Lung (tissue), 12 donors: ENCODE results near the gene SYT3. TPM values are rescaled to one million over a fixed set of nuclear protein-coding genes. Genes with fewer than 3 reads are reported as not detected.

Experiments used
- ATAC-seq: fragments of 200-7000 bp; cut with Tn5 transposase; one replicate; pipeline ENCODE4 v1.9.1; 2020; ENCODE audit warnings: moderate number of reproducible peaks; ENCODE audit not compliant: insufficient read depth, low FRiP score
- DNase-seq, 3 donors: peaks; one replicate each; pipeline ENCODE4 v3.0.0-alpha.2; 2013 to 2017
- H3K27ac ChIP-seq, 2 donors: one replicate each; pipeline ENCODE4 v1.5.1; 2013; ENCODE audit warnings: mild to moderate bottlenecking in 2 of 2, moderate library complexity in 2 of 2, control low read depth in 1 of 2, inconsistent platforms in 1 of 2, low read depth in 1 of 2, low read length in 1 of 2
- H3K27me3 ChIP-seq, 3 donors: one replicate each; pipeline ENCODE4 v1.5.1; 2013; ENCODE audit warnings: low read length in 2 of 3; ENCODE audit not compliant: control insufficient read depth in 3 of 3, insufficient read depth in 3 of 3
- H3K36me3 ChIP-seq, 4 donors: one replicate each; pipeline ENCODE4 v1.5.1; 2013; ENCODE audit warnings: low read length in 4 of 4, mild to moderate bottlenecking in 1 of 4, moderate library complexity in 1 of 4; ENCODE audit not compliant: control insufficient read depth in 4 of 4, insufficient read depth in 4 of 4
- H3K4me1 ChIP-seq, 5 donors: one replicate each; pipeline ENCODE4 v1.5.1; 2013; ENCODE audit warnings: low read length in 5 of 5, mild to moderate bottlenecking in 2 of 5, moderate library complexity in 1 of 5; ENCODE audit not compliant: control insufficient read depth in 5 of 5, insufficient read depth in 5 of 5
- H3K4me3 ChIP-seq: one replicate; pipeline ENCODE4 v1.5.1; 2013; ENCODE audit warnings: mild to moderate bottlenecking, control low read depth, moderate library complexity
- H3K9ac ChIP-seq, 2 donors: one replicate each; pipeline ENCODE4 v1.5.1; 2013; ENCODE audit warnings: low read length in 2 of 2, control low read depth in 1 of 2; ENCODE audit not compliant: insufficient read depth in 1 of 2
- H3K9me3 ChIP-seq, 4 donors: one replicate each; pipeline ENCODE4 v1.5.1; 2013; ENCODE audit warnings: low read length in 3 of 4, mild to moderate bottlenecking in 1 of 4, moderate library complexity in 1 of 4; ENCODE audit not compliant: control insufficient read depth in 4 of 4, insufficient read depth in 3 of 4
- CTCF ChIP-seq: IDR thresholded peaks from 2 replicates; pipeline ENCODE4 v1.5.1; 2012; ENCODE audit warnings: mild to moderate bottlenecking; ENCODE audit errors: control extremely low read depth, extremely low read depth
- WGBS, 2 donors: extraction: QIAGEN DNeasy Blood & Tissue Kit; methylation state at CpG; one replicate each; pipeline ENCODE4 v1.1.7; 2013; 5-methylcytosine and 5-hydroxymethylcytosine counted together
- polyA plus RNA-seq, 2 donors: library from polyadenylated mRNA; stranded (reverse); fragments of 200-250 nt; gene quantifications; one replicate each; pipeline ENCODE4 v1.2.1, GENCODE V29; 2013
- total RNA-seq, 2 donors: library from RNA; depleted of rRNA in 1 of 2; stranded (reverse); fragments of >200 nt in 1 of 2; gene quantifications; one replicate each; pipeline ENCODE4 v1.2.1, GENCODE V29; 2014 to 2021
- donor health status: control.
- donor health status: control.
- donor health status: Bipolar disorder and iron deficiency.
- donor health status: healthy.
- donor health status: DM: yes; HTN: yes; CAD: no.

Gene SYT3
- total and polyA plus RNA-seq, 4 donors: 0.23 to 1.5 (median 0.70) TPM

GRCh38 chr19:50676625-50677197 is 37.0 kb upstream of the SYT3 start:
- DNase-seq: no peak

GRCh38 chr19:50673118-50673517 is 33.4 kb upstream of the SYT3 start:
- H3K4me3 ChIP-seq: no peak overlapping the region
- peaks cover 0 to 2% (median 0%) of the 10 kb centered on the region in 5 donors for H3K4me1 ChIP-seq
- H3K9ac ChIP-seq: no peak overlapping the region
- 25 to 26% methylated on average over 15 of the region's 15 CpGs for WGBS, 2 donors
- peaks cover 0 to 9% (median 0%) of the 10 kb centered on the region in 4 donors for H3K9me3 ChIP-seq
- no peak for DNase-seq
- peaks cover 9 to 39% (median 16%) of the 10 kb centered on the region in 3 donors for H3K27me3 ChIP-seq
- H3K27ac ChIP-seq: no peak overlapping the region
- no peaks in the 10 kb centered on the region for H3K36me3 ChIP-seq
- TF ChIP-seq CTCF: no peak
- ATAC-seq: no peak

More at GRCh38 chr19:50676625-50677197, 37.0 kb upstream of the SYT3 start:
- Histone ChIP-seq H3K36me3 (no peaks in the 10 kb centered on the region), H3K9me3 (peaks cover 0 to 9% (median 0%) of the 10 kb centered on the region in 4 donors), H3K27me3 (peaks cover 0 to 23% (median 2%) of the 10 kb centered on the region in 3 donors), H3K27ac (no peak overlapping the region), H3K4me1 (no peaks in the 10 kb centered on the region), H3K9ac (no peak overlapping the region), H3K4me3 (no peak overlapping the region)
- 62 to 69% methylated on average over 1 of the region's 1 CpG for WGBS, 2 donors
- ATAC-seq: no peak
- TF ChIP-seq CTCF: no peak

- TF ChIP-seq CTCF: no peak
- 31 to 43% methylated on average over 5 of the region's 5 CpGs for WGBS, 2 donors
- Histone ChIP-seq H3K9me3 (peaks cover 0 to 2% (median 0%) of the 10 kb centered on the region in 4 donors), H3K4me1 (peaks cover 0 to 5% (median 0%) of the 10 kb centered on the region in 5 donors), H3K4me3 (no peak overlapping the region), H3K36me3 (no peaks in the 10 kb centered on the region), H3K27me3 (peaks cover 20 to 47% (median 20%) of the 10 kb centered on the region in 3 donors), H3K27ac (no peak overlapping the region), H3K9ac (no peak overlapping the region)
- no peak for ATAC-seq
- no peak for DNase-seq
Measured at GRCh38 chr19:50670102-50670380, 30.4 kb upstream of the SYT3 start.
